ENCODE data around the gene F10. TPM values are rescaled to one million over a fixed set of nuclear protein-coding genes. Genes with fewer than 3 reads are reported as not detected.

F10 gene
- total and polyA plus RNA-seq, 2 of the 13 experiments (the other 11 are each of a cell fraction or from before 2014, with no cell fraction given), result 58.4 to 237 TPM

DNA sequence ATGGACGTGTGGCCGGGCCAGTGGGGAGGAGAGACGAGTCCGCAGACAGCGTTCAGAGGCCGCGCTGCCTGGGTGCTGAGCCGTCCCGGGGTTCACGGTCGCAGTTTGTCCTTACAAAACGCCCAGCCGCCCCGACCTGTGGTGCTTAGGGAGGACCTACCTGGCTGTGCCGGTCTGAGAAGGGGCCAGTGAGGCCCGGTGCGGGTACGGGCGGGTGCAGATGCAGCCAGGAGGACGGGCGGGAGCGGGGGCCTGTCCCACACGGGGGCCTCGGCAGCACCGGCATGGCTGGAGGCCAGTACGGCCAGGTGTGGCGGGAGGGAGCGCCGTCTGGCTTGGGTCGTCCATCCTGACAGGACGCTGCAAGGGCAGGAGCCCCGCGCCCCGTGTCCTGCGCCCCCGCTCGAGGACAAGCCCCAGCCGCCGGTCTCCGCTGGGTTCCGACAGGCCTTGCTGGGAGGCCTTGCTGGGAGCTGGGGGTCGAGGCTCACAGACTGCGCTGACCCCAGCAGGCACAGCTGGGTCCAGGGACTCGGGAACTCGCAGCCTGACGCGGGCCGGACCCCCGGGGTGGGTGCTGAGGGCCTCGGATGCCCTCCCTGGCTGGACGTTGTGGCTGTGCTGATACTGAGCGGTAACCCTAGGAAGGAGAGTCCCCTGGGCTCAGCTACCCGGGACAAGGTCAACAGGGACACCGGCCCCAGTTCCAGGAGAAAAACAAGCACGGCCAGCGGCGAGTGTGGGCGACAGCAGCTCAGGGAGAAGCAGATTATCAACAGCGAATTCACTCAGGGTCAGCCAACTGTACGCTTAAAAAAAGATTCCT lies 30.6 kb downstream of the F10 start (continued):
- TF ChIP-seq ZZZ3 (CRISPR knock-in tag; IDR thresholded peaks at IDR 0.05; ENCODE audit: borderline replicate concordance), result no peak
- TF ChIP-seq, protein P1, sequence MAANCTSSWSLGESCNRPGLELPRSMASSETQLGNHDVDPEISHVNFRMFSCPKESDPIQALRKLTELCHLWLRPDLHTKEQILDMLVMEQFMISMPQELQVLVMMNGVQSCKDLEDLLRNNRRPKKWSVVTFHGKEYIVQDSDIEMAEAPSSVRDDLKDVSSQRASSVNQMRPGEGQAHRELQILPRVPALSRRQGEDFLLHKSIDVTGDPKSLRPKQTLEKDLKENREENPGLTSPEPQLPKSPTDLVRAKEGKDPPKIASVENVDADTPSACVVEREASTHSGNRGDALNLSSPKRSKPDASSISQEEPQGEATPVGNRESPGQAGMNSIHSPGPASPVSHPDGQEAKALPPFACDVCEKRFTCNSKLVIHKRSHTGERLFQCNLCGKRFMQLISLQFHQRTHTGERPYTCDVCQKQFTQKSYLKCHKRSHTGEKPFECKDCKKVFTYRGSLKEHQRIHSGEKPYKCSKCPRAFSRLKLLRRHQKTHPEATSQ (CRISPR knock-in tag; IDR thresholded peaks at IDR 0.05; ENCODE audit: borderline replicate concordance), result peak; percentile 24; the same call in 1 of the 2 replicates
- TF ChIP-seq, protein P2, sequence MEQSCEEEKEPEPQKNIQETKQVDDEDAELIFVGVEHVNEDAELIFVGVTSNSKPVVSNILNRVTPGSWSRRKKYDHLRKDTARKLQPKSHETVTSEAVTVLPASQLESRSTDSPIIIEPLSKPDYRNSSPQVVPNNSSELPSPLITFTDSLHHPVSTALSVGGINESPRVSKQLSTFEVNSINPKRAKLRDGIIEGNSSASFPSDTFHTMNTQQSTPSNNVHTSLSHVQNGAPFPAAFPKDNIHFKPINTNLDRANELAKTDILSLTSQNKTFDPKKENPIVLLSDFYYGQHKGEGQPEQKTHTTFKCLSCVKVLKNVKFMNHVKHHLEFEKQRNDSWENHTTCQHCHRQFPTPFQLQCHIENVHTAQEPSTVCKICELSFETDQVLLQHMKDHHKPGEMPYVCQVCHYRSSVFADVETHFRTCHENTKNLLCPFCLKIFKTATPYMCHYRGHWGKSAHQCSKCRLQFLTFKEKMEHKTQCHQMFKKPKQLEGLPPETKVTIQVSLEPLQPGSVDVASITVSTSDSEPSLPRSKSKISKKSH (CRISPR knock-in tag; IDR thresholded peaks at IDR 0.05; ENCODE audit: borderline replicate concordance), result peak; percentile 58; the same call in 1 of the 2 replicates
- no peak; the same call in 1 of the 2 replicates for TF ChIP-seq ZNF782 (CRISPR knock-in tag; IDR thresholded peaks at IDR 0.05; ENCODE audit: borderline replicate concordance)
- no peak for TF ChIP-seq NR2F1 (CRISPR knock-in tag; IDR thresholded peaks at IDR 0.05)
- no peak for TF ChIP-seq SNAPC2 (CRISPR knock-in tag; IDR thresholded peaks at IDR 0.05)
- no peak for TF ChIP-seq RXRA (CRISPR knock-in tag; IDR thresholded peaks at IDR 0.05)
- peak; percentile 89 for TF ChIP-seq ZNF883 (CRISPR knock-in tag; IDR thresholded peaks at IDR 0.05; ENCODE audit: not compliant biosample characterization)
- TF ChIP-seq CREM (IDR thresholded peaks at IDR 0.05), result no peak
- no peak for TF ChIP-seq CREM (CRISPR knock-in tag; IDR thresholded peaks at IDR 0.05)
- no peak for TF ChIP-seq ZNF44 (CRISPR knock-in tag; IDR thresholded peaks at IDR 0.05)
- peak; percentile 29; the same call in 1 of the 2 replicates for TF ChIP-seq ZNF773 (CRISPR knock-in tag; IDR thresholded peaks at IDR 0.05; ENCODE audit: borderline replicate concordance)
- TF ChIP-seq ZNF572 (CRISPR knock-in tag; IDR thresholded peaks at IDR 0.05), result no peak
- no peak for TF ChIP-seq ZFP90 (CRISPR knock-in tag; IDR thresholded peaks at IDR 0.05; ENCODE audit: borderline replicate concordance)
- TF ChIP-seq ZNF543 (CRISPR knock-in tag; IDR thresholded peaks at IDR 0.05), result peak; percentile 69; the same call in 1 of the 2 replicates
- no peak for TF ChIP-seq ZNF777 (CRISPR knock-in tag; IDR thresholded peaks at IDR 0.05)
- TF ChIP-seq ETV6 (CRISPR knock-in tag; conservative IDR thresholded peaks at IDR 0.05), result no peak
- no peak for TF ChIP-seq EZH2 (conservative IDR thresholded peaks at IDR 0.05; ENCODE audit: low read depth, low read length)
- TF ChIP-seq, protein P3, sequence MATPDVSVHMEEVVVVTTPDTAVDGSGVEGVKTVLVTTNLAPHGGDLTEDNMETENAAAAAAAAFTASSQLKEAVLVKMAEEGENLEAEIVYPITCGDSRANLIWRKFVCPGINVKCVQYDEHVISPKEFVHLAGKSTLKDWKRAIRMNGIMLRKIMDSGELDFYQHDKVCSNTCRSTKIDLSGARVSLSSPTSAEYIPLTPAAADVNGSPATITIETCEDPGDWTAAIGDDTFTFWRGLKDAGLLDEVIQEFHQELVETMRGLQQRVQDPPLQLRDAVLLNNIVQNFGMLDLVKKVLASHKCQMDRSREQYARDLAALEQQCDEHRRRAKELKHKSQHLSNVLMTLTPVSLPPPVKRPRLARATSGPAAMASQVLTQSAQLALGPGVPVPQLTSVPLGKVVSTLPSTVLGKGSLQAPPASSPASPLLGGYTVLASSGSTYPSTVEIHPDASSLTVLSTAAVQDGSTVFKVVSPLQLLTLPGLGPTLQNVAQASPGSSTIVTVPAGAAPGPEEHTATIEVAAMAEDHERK (CRISPR knock-in tag; IDR thresholded peaks at IDR 0.05; ENCODE audit: low read depth), result no peak
- TF ChIP-seq SIX1 (CRISPR knock-in tag; IDR thresholded peaks at IDR 0.05; ENCODE audit: borderline replicate concordance), result no peak
- TF ChIP-seq, protein P4, sequence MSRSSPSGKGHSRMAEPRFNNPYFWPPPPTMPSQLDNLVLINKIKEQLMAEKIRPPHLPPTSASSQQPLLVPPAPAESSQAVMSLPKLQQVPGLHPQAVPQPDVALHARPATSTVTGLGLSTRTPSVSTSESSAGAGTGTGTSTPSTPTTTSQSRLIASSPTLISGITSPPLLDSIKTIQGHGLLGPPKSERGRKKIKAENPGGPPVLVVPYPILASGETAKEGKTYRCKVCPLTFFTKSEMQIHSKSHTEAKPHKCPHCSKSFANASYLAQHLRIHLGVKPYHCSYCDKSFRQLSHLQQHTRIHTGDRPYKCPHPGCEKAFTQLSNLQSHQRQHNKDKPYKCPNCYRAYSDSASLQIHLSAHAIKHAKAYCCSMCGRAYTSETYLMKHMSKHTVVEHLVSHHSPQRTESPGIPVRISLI (CRISPR knock-in tag; IDR thresholded peaks at IDR 0.05; ENCODE audit: borderline replicate concordance), result no peak
- TF ChIP-seq TRIM24 (CRISPR knock-in tag; IDR thresholded peaks at IDR 0.05), result no peak
